Sigmoid colon (tissue), 7 donors: ENCODE results near the gene NFATC1. TPM values are rescaled to one million over a fixed set of nuclear protein-coding genes. Genes with fewer than 3 reads are reported as not detected.
"Not testable (repeated sequence)": the region's sequence is repeated elsewhere in the genome, so short reads cannot be mapped to it uniquely, and the experiment has no call there.

Experiments used
- DNase-seq: peaks from one replicate; pipeline ENCODE4 v3.0.0-alpha.2; 2019
- H3K27ac ChIP-seq, 4 donors: fragments of 200-600 bp; sonication (generic); one replicate each; pipeline ENCODE4 v1.5.1; 2016 to 2019; ENCODE audit warnings: mild to moderate bottlenecking in 1 of 4
- H3K27me3 ChIP-seq, 3 donors: fragments of 200-600 bp; sonication (generic); one replicate each; pipeline ENCODE4 v1.5.1; 2019; ENCODE audit warnings: mild to moderate bottlenecking in 1 of 3
- H3K36me3 ChIP-seq, 4 donors: fragments of 200-600 bp; sonication (generic); one replicate each; pipeline ENCODE4 v1.5.1; 2016 to 2019
- H3K4me1 ChIP-seq, 4 donors: fragments of 200-600 bp; sonication (generic); one replicate each; pipeline ENCODE4 v1.5.1; 2017 to 2019
- H3K4me3 ChIP-seq, 4 donors: fragments of 200-600 bp; sonication (generic); one replicate each; pipeline ENCODE4 v1.5.1; 2017 to 2019; ENCODE audit warnings: mild to moderate bottlenecking in 2 of 4, moderate library complexity in 1 of 4
- H3K9me3 ChIP-seq, 4 donors: fragments of 200-600 bp in 3 of 4; sonication (generic) in 3 of 4; one replicate each; pipeline versions ENCODE4 v1.5.1 to v1.6.1; 2013 to 2019
- CTCF ChIP-seq, 4 experiments: fragments of 450-650 bp in 3 of 4; fragments of 200-600 bp in 1 of 4; IDR thresholded peaks; one replicate each; pipeline ENCODE4 v1.5.1; 2016 to 2019; ENCODE audit warnings: antibody characterized with exemption in 4 of 4, mild to moderate bottlenecking in 3 of 4, moderate library complexity in 2 of 4
- EP300 ChIP-seq, 4 donors: sonication (generic); formaldehyde crosslinking; IDR thresholded peaks; one replicate each; pipeline ENCODE4 v1.6.1; 2017; ENCODE audit warnings: antibody characterized with exemption in 4 of 4
- POLR2A ChIP-seq, 2 donors: fragments of 450-650 bp; IDR thresholded peaks; one replicate each; pipeline ENCODE4 v1.6.1; 2016; ENCODE audit warnings: antibody characterized with exemption in 2 of 2, mild to moderate bottlenecking in 2 of 2, moderate library complexity in 2 of 2
- POLR2AphosphoS5 ChIP-seq, 4 donors: sonication (generic); formaldehyde crosslinking; IDR thresholded peaks; one replicate each; pipeline ENCODE4 v1.6.1; 2017; ENCODE audit warnings: antibody characterized with exemption in 4 of 4
- WGBS, 2 donors: extraction: QIAGEN DNeasy Blood & Tissue Kit; methylation state at CpG; one replicate each; pipeline ENCODE4 v1.1.7; 2013; 5-methylcytosine and 5-hydroxymethylcytosine counted together
- intact Hi-C: fragments of 100-400 bp; cut with DNase I; formaldehyde crosslinking; loops from one replicate; pipeline ENCODE4 v1.15.1; 2023
- polyA plus RNA-seq, 3 donors: library from polyadenylated mRNA; stranded (reverse); fragments of 200-250 nt; gene quantifications; one replicate each; pipeline ENCODE4 v1.2.3, GENCODE V29; 2013
- total RNA-seq, 4 donors: library from RNA; depleted of rRNA; stranded (reverse); fragments of >200 nt; gene quantifications; one replicate each; pipeline ENCODE4 v1.1.0, GENCODE V29; 2016
- donor health status: healthy with polysubstance abuse.
- donor health status: Bipolar disorder and iron deficiency.
- donor health status: healthy.

The NFATC1 gene
- total and polyA plus RNA-seq, 7 donors = 1.6 to 13.8 (median 10.7) TPM

- H3K9me3 ChIP-seq = no peaks in the 10 kb centered on the region
- no peak overlapping the region for H3K27ac ChIP-seq
- no peak for DNase-seq
- TF ChIP-seq POLR2A (IDR thresholded peaks at IDR 0.05) (no peak), POLR2AphosphoS5 (IDR thresholded peaks at IDR 0.05) (no peak), CTCF (IDR thresholded peaks at IDR 0.05) (no peak), EP300 (IDR thresholded peaks at IDR 0.05) (no peak)
- intact Hi-C loops = no loop called here
- no peak overlapping the region for H3K4me3 ChIP-seq
- H3K27me3 ChIP-seq = no peaks in the 10 kb centered on the region
- 95% methylated on average over 10 of the region's 10 CpGs for WGBS, 2 donors
- no peaks in the 10 kb centered on the region for H3K4me1 ChIP-seq
- H3K36me3 ChIP-seq = peaks cover 0 to 22% (median 0%) of the 10 kb centered on the region in 4 donors
Observed at GRCh38 chr18:79372461-79372860, 23.3 kb upstream of the NFATC1 start.

GRCh38 chr18:79372991-79373390 lies 22.7 kb upstream of the NFATC1 start:
- intact Hi-C loops = no loop called here
- TF ChIP-seq POLR2AphosphoS5 (IDR thresholded peaks at IDR 0.05) = no peak
- no peak for TF ChIP-seq CTCF (IDR thresholded peaks at IDR 0.05)
- no peak for TF ChIP-seq EP300 (IDR thresholded peaks at IDR 0.05)
- no peak for TF ChIP-seq POLR2A (IDR thresholded peaks at IDR 0.05)
- Histone ChIP-seq H3K4me3 (no peak overlapping the region), H3K27me3 (no peaks in the 10 kb centered on the region), H3K36me3 (peaks cover 0 to 27% (median 0%) of the 10 kb centered on the region in 4 donors), H3K9me3 (no peaks in the 10 kb centered on the region), H3K27ac (no peak overlapping the region), H3K4me1 (no peaks in the 10 kb centered on the region)
- WGBS, 2 donors = 96 to 98% methylated on average over 2 of the region's 2 CpGs
- no peak for DNase-seq

- Histone ChIP-seq H3K27ac (no peak overlapping the region), H3K27me3 (no peaks in the 10 kb centered on the region), H3K36me3 (peaks cover 0 to 32% (median 0%) of the 10 kb centered on the region in 4 donors), H3K9me3 (no peaks in the 10 kb centered on the region), H3K4me1 (peaks cover 0 to 1% (median 0%) of the 10 kb centered on the region in 4 donors), H3K4me3 (no peak overlapping the region)
- DNase-seq = no peak
- 96 to 97% methylated on average over 17 of the region's 17 CpGs for WGBS, 2 donors
- no peak for TF ChIP-seq CTCF (IDR thresholded peaks at IDR 0.05)
- no peak for TF ChIP-seq POLR2AphosphoS5 (IDR thresholded peaks at IDR 0.05)
- TF ChIP-seq EP300 (IDR thresholded peaks at IDR 0.05) = no peak
- intact Hi-C loops = no loop called here
Observed at GRCh38 chr18:79373736-79374135, 22.0 kb upstream of the NFATC1 start.

- intact Hi-C loops = no loop called here
- Histone ChIP-seq H3K4me1 (peaks cover 0 to 8% (median 4%) of the 10 kb centered on the region in 4 donors), H3K4me3 (no peak overlapping the region), H3K27me3 (no peaks in the 10 kb centered on the region), H3K9me3 (no peaks in the 10 kb centered on the region), H3K36me3 (peaks cover 0 to 32% (median 0%) of the 10 kb centered on the region in 4 donors), H3K27ac (no peak overlapping the region)
- WGBS, 2 donors = 89 to 94% methylated on average over 25 of the region's 32 CpGs
- no peak for TF ChIP-seq POLR2A (IDR thresholded peaks at IDR 0.05)
- no peak for TF ChIP-seq POLR2AphosphoS5 (IDR thresholded peaks at IDR 0.05)
- TF ChIP-seq EP300 (IDR thresholded peaks at IDR 0.05) = no peak
- DNase-seq = no peak
Observed at GRCh38 chr18:79374408-79375171, 21.1 kb upstream of the NFATC1 start.

GRCh38 chr18:79375441-79376154 lies 20.1 kb upstream of the NFATC1 start:
- WGBS, 2 donors = 95 to 96% methylated on average over 10 of the region's 10 CpGs
- Histone ChIP-seq H3K27ac (no peak overlapping the region), H3K4me1 (peaks cover 0 to 8% (median 4%) of the 10 kb centered on the region in 4 donors), H3K36me3 (peaks cover 0 to 32% (median 0%) of the 10 kb centered on the region in 4 donors), H3K9me3 (no peaks in the 10 kb centered on the region), H3K4me3 (no peak overlapping the region), H3K27me3 (no peaks in the 10 kb centered on the region)
- DNase-seq = no peak
- no peak for TF ChIP-seq POLR2A (IDR thresholded peaks at IDR 0.05)
- TF ChIP-seq CTCF (IDR thresholded peaks at IDR 0.05) = no peak
- TF ChIP-seq EP300 (IDR thresholded peaks at IDR 0.05) = no peak
- no peak for TF ChIP-seq POLR2AphosphoS5 (IDR thresholded peaks at IDR 0.05)
- intact Hi-C loops = no loop called here

GRCh38 chr18:79376661-79377060 lies 19.1 kb upstream of the NFATC1 start:
- H3K36me3 ChIP-seq = peaks cover 0 to 32% (median 0%) of the 10 kb centered on the region in 4 donors
- DNase-seq, intact Hi-C loops, H3K4me3 ChIP-seq, H3K4me1 ChIP-seq, H3K27ac ChIP-seq, H3K27me3 ChIP-seq, H3K9me3 ChIP-seq: not testable (repeated sequence)
- 94% methylated on average over 12 of the region's 12 CpGs for WGBS, 2 donors
